Activated CD4-positive, alpha-beta T cell treated with anti-CD3 and anti-CD28 coated beads, Interleukin-2, amount 50 U/mL, for 48 hours (primary cell): ENCODE results near the gene HEG1.

Experiments used
- DNase-seq, 2 experiments: peaks; one replicate each; pipeline ENCODE4 v3.0.0-alpha.2; 2020

Gene HEG1

GRCh38 chr3:124939661-124940060 lies 116.1 kb downstream of the HEG1 start:
- DNase-seq: no peak

- DNase-seq: no peak
Observed at GRCh38 chr3:124938896-124939295, 116.9 kb downstream of the HEG1 start.

- DNase-seq: no peak
Observed at GRCh38 chr3:124937049-124937448, 118.7 kb downstream of the HEG1 start.

GRCh38 chr3:124935794-124936542 lies 119.8 kb downstream of the HEG1 start:
- no peak for DNase-seq

GRCh38 chr3:124935264-124935663 lies 120.5 kb downstream of the HEG1 start:
- DNase-seq: no peak

- no peak for DNase-seq
Observed at GRCh38 chr3:124934577-124934976, 121.2 kb downstream of the HEG1 start, which contains the start of gene MUC13. MUC13 (minus strand) TSS chr3:124934751; CDS start chr3:124934712, 39 bp downstream.

GRCh38 chr3:124928333-124929202 lies 127.2 kb downstream of the HEG1 start:
- peak; percentile 58 to 71 for DNase-seq

- DNase-seq: no peak
Observed at GRCh38 chr3:124927574-124928045, 128.2 kb downstream of the HEG1 start.

- no peak for DNase-seq
Observed at GRCh38 chr3:124926426-124927101, 129.2 kb downstream of the HEG1 start.

GRCh38 chr3:124924741-124925140 lies 131.1 kb downstream of the HEG1 start:
- no peak for DNase-seq

- no peak for DNase-seq
Observed at GRCh38 chr3:124923833-124924232, 132.0 kb downstream of the HEG1 start.

- DNase-seq: no peak
Observed at GRCh38 chr3:124920718-124921117, 135.1 kb downstream of the HEG1 start.

GRCh38 chr3:124919756-124920155 lies 136.0 kb downstream of the HEG1 start:
- no peak for DNase-seq

- DNase-seq: no peak
Observed at GRCh38 chr3:124918524-124918923, 137.3 kb downstream of the HEG1 start.

- no peak for DNase-seq
Observed at GRCh38 chr3:124916837-124917409, 138.9 kb downstream of the HEG1 start.
